Activated naive CD4-positive, alpha-beta T cell treated with Interleukin-2 at 50 U/mL for 16 hours (primary cell): ENCODE data around the gene ITGB1BP1.

Experiments
- DNase-seq: peaks from one replicate; pipeline ENCODE4 v3.0.0-alpha.2; 2020

ITGB1BP1 gene

GRCh38 chr2:9375857-9376428, 47.4 kb downstream of the ITGB1BP1 start:
- DNase-seq = no peak

- DNase-seq = no peak
These were observed 49.1 kb downstream of the ITGB1BP1 start for GRCh38 chr2:9374071-9374730.

- DNase-seq = no peak
These were observed 49.9 kb downstream of the ITGB1BP1 start for GRCh38 chr2:9373476-9373875.

- no peak for DNase-seq
These were observed 50.3 kb downstream of the ITGB1BP1 start for GRCh38 chr2:9373047-9373446.

DNA sequence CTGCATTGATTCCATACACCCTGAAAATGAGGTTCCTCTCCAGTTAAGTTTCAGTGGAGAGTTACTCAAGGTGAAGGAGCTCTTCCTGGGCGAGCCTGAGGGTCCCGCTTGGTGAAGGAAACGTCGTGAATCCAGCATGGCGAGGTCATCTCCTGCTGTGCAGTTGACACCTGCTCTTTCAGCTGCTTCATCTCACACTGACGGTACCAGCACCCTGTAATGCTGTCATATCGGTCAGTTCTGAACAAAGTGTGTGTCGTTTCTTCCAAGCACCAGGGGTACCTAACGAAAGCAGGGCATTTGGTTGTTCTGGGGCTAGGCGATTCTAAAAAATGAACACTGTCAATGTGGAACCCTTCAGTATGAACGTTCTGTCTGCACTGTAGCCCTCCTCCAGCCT, 52.6 kb downstream of the ITGB1BP1 start:
- no peak for DNase-seq

DNA sequence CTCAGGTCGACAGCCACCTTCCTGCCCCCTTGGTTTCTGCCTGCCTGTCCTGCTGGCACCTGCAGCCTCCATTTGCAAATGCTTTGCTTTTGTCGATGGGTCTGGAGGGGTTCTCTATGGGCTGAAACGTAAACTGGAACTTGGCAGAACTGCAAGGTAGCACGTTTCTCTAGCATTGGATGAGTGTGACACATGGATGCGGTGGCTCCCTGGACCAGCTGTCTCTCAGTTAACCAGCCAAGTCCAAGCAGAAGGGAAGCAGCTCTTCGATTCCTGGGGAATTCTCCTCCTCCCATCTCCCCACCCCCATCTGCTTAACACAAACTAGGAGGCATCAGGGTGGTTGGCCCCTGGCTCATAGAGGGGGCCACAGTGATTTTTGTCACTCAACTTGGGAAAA, 57.3 kb downstream of the ITGB1BP1 start:
- no peak for DNase-seq

GRCh38 chr2:9365498-9366019, 57.8 kb downstream of the ITGB1BP1 start:
- DNase-seq = no peak

GRCh38 chr2:9364791-9365497, 58.4 kb downstream of the ITGB1BP1 start:
- no peak for DNase-seq

DNA sequence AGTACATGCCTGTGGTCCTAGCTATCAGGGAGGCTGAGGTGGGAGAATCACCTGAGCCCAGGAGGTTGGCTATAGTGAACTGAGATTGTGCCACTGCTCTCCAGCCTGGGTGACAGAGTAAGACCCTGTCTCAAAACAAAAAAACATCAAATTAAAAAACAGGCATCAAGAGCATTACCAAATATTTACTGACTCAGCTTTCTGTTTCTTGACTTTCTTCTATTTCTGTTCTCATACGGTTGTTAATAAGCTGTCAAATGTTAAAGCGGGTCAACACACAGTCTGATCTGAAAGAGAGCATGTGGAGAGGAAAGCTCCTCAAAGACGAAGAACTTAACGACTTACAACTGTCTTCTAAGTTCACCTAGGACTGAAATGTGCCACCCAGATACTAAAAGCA, 59.0 kb downstream of the ITGB1BP1 start:
- DNase-seq = no peak

- no peak for DNase-seq
These were observed 62.6 kb downstream of the ITGB1BP1 start for GRCh38 chr2:9360701-9361100.

GRCh38 chr2:9360110-9360509, 63.2 kb downstream of the ITGB1BP1 start:
- DNase-seq = no peak

GRCh38 chr2:9359463-9359862, 63.9 kb downstream of the ITGB1BP1 start:
- DNase-seq = no peak

- DNase-seq = no peak
These were observed 64.5 kb downstream of the ITGB1BP1 start for GRCh38 chr2:9358846-9359245.

DNA sequence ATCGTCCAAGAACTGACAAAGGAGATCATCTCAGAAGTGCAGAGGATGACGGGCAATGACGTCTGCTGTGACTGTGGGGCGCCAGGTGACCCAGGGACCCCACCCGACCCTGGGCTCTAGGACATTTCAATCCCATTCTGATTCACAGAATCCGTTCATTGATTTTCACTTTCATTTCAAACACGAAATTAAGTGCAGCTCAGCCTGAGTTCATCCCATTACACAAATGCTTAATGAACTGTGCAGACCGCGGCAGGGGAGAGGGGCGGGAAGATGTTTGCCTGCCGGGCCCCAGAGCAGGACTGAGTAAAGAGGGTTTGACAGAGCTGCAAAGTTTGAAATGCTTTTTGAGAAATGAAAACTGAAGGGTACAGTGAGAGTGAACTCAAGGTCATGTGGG, 67.1 kb downstream of the ITGB1BP1 start:
- DNase-seq = no peak

GRCh38 chr2:9355716-9356115, 67.6 kb downstream of the ITGB1BP1 start:
- DNase-seq = no peak

GRCh38 chr2:9355270-9355669, 68.1 kb downstream of the ITGB1BP1 start:
- DNase-seq = no peak

- no peak for DNase-seq
These were observed 69.0 kb downstream of the ITGB1BP1 start for GRCh38 chr2:9354318-9354717.
